NCI-H1105 (cell line): ENCODE measurements around the gene RPL27A.
A peak's percentile ranks its signal among the peaks of the same experiment; 100 is the strongest.

Experiments
- DNase-seq: peaks from one replicate; lab custom pipeline; 2025; lab: John Stamatoyannopoulos, UW

RPL27A gene

GRCh38 chr11:8674859-8675258 lies 7.7 kb upstream of the RPL27A start:
- DNase-seq, result no peak

DNA sequence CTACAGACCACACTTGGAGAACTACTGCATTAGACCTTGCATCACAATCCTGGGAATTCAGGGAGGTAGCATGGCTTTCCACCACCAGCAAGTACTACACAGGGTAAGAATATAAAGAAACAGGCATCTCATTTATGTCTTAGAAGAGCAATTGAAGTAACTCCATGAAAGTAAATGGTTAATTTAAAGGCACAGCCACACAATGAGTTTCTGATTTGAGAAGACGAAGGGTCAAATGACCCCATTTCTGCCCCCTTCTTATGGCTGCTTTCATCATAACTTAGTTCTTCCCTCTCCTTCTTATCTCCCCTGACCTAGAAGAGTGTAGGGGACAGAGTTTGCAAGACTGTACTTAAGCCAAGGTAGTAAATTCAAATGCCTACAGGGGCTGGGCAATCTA lies 6.1 kb upstream of the RPL27A start:
- DNase-seq, result no peak

GRCh38 chr11:8679006-8679405 lies 3.6 kb upstream of the RPL27A start:
- no peak for DNase-seq

- no peak for DNase-seq
These were observed 722 bp upstream of the RPL27A start for GRCh38 chr11:8681837-8682302.

DNA sequence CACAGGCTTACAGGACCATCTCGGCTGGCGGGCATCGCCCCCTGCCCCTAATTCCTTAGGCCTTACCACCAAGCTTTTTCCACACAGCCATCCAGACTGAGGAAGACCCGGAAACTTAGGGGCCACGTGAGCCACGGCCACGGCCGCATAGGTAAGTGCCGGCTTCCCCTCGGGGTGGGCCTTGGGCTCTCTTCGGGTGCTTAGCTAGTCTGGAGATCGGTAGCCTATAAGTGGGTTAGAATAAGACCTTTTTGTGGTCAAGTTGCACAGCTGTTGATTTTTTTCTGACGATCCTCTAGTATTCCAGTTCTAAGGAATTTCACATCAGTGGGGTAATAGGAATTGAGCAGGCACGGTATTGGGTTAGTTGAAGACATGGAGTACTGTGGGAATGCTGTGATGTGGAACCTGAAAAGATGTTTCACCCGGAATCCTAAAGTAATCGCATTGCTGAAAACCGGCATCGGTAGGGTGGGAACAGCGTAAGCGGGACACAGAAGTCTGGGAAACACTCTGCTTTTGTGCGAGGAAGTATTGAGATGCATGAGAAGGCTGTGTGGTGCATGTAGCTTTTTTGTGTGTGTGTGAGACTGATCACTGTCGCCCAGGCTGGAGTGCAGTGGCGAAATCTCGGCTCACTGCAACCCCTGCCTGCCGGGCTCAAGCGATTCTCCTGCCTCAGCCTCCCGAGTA lies 669 bp downstream of the RPL27A start:
- no peak for DNase-seq

GRCh38 chr11:8684600-8685290 lies 2.2 kb downstream of the RPL27A start:
- no peak for DNase-seq

DNA sequence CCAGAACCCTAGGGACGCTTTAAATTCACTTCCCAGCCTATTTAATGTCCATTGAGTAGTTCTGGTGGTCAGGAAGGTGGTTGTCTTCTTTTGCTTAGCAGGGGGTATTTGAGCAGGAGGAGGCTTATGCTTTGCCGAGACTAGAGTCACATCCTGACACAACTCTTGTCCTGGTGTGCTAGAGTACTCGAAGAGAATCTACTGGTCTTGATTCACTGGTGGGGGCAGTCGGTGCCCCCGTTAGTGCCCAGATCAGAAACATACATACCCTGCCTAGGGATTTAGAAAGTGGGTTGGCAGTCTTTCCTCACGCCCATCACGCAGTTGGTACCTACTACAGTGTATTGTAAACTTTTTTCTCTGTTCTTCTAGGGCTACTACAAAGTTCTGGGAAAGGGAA lies 2.7 kb downstream of the RPL27A start:
- DNase-seq, result no peak

GRCh38 chr11:8685820-8686219 lies 3.2 kb downstream of the RPL27A start:
- no peak for DNase-seq

DNA sequence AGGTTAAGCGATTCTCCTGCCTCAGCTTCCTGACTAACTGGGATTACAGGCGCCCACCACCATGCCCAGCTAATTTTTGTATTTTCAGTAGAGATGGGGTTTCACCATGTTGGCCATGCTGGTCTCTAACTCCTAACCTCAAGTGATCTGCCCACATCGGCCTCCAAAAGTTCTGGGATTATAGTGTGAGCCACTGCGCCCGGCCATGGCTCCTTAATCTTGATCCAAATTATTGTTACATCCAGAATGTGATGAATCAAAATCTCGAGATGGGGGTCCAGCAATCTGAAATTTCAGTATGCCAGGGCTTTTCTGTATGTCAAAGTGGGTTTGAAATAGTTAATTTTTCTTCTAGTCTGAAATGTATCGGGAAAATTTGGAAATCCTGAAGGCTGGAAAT lies 3.7 kb downstream of the RPL27A start:
- DNase-seq, result no peak

GRCh38 chr11:8688414-8689362 lies 6.1 kb downstream of the RPL27A start:
- DNase-seq, result peak; percentile 98

GRCh38 chr11:8689726-8690255 lies 7.2 kb downstream of the RPL27A start:
- no peak for DNase-seq

DNA sequence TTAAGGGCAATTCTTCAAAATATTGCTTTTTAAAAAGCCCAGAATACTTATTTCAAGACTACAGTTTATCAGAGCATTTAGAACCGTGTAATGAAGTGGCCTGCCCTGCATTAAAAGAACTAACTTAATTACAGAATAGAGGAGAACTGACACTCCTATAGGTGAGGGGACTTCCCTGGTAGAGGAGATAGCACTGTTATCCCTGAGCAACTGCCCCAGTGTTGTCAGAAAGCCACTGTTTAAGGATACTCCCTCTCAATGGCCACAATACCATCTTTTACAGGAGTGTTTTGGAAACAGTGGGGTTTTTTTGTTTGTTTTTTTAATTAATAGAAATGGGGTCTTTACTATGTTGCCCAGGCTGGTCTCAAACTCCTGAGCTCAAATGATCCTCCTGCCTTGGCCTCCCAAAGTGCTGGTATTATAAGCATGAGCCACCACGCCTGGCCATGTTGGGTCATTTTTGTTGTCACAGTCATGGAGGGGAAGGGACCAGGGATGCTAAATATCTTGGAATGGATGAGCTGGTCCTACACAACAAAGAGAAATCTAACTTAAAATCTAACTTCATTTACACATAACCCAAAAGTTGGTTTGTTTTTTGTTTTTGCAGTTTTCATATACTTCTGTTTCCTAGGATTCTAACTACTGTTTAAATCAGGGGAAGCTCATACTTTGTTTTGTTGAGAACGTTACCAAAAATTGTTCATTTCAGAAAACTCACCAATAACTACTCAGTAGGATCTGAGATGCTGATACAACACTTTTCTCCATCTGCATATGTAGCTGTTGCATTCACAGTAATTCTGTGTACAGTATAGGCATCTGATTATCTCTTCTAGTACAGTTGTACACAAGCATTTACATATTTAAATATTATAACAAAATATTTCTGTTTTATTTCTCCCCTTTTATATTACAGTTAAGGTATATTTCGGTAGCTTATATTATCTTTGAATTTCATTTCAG lies 8.1 kb downstream of the RPL27A start:
- no peak for DNase-seq

DNA sequence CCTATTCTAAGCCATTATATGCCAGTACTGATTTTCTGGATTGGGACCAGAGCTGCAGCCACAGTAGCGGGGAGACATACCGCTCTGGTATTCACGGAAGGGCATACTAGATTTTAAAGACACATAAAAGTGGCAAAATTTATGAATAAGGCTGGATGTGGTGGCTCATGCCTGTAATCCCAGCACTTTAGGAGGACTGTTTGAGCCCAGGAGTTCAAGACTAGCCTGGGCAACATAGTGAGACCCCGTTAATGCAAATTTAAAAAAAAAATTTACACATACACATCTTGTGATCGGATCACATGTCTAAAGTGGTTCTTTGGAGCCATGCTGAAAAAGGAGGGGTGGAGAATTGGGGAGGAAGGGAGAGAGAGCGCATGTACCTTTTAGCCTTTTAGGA lies 9.0 kb downstream of the RPL27A start:
- no peak for DNase-seq

GRCh38 chr11:8692417-8692816 lies 9.8 kb downstream of the RPL27A start:
- DNase-seq, result no peak

DNA sequence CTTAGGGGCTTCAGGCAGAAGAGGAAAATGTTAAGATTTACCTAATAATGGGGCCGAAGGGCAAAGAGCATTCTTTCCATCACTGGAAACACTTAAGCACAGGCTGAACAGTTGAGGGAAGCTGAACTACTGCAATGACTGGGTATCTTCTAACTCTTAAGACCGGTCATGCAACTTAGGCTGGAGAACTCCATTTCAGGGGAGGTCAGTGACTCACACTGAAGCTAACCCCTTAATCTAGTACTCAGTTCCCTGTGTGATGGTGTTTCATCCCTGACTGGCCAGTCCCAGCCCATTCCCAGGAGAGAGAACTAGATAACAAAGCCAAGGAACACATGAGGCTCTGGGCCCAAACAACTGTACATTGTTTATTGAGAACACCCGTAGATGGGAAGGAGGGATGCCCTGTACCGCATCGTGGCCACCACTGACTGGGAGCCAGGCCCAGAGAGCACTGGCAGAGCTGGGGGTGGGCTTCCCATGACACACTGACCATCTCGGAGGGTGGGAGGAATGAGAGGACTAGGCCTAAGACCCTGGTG lies 10.5 kb downstream of the RPL27A start:
- DNase-seq, result no peak

- DNase-seq, result no peak
These were observed 11.0 kb downstream of the RPL27A start for GRCh38 chr11:8693555-8693954.

DNA sequence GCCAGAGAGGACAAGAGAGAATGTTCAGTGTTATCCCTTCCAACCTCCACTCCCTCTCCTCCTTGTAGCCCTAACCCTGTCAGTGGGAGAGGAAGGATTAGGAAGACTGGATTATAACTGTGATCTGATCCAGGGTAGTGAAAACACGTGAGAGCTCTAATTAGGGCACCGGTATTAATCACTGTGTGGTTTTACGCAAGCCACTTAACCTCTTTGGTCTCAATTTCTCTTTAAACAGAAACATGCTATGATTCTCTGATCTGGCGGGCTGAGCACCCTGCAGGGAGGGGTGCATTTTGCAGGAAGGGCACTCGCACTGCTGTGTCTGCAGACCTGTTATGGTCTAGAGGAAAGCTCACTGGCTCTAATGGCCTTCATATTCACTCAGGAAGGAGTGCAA lies 11.5 kb downstream of the RPL27A start:
- no peak for DNase-seq

- DNase-seq, result no peak
These were observed 14.5 kb downstream of the RPL27A start for GRCh38 chr11:8697054-8697453.

- no peak for DNase-seq
These were observed 15.8 kb downstream of the RPL27A start for GRCh38 chr11:8698379-8698851.

DNA sequence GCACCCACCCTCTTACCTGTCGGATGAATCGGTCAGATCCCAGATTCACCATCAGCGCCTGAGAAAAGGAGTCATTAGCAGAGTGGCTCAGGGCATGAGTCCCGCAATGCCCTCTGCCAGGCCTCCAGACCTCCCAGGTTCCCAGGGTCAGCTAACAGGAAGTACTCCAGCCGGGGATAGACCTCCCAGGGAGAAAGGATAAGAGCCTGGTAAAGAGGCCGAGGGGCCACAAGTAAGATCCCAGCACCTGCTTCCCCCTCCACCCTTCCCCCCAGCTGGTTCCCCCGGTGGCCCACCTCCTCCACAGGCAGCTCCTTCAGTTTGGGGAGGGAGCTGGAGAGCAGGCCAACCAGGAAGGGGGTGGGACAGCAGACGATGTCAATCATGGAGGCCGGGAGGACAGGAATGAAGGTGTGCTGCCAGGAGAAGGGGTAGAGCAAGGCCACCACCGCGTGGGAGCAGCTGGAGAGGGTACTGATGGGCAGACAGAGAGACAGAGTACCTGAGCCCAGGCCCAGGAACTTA lies 16.4 kb downstream of the RPL27A start:
- DNase-seq, result no peak
